Transverse colon (tissue), 4 donors: ENCODE measurements around the gene HES5. TPM values are rescaled to one million over a fixed set of nuclear protein-coding genes. Genes with fewer than 3 reads are reported as not detected.

Experiments used
- DNase-seq: peaks from one replicate; pipeline ENCODE4 v3.0.0-alpha.2; 2019
- H3K27ac ChIP-seq, 4 donors: fragments of 200-600 bp; sonication (generic); 2 replicates each; pipeline ENCODE4 v1.5.1; 2016 to 2018; ENCODE audit warnings: inconsistent platforms in 4 of 4
- H3K27me3 ChIP-seq: fragments of 200-600 bp; sonication (generic); 2 replicates; pipeline ENCODE4 v1.5.1; 2017; ENCODE audit warnings: inconsistent platforms
- H3K36me3 ChIP-seq, 4 donors: fragments of 200-600 bp; sonication (generic); 2 replicates each; pipeline ENCODE4 v1.5.1; 2017 to 2019; ENCODE audit warnings: inconsistent platforms in 4 of 4
- H3K4me1 ChIP-seq, 4 donors: fragments of 200-600 bp; sonication (generic); 2 replicates each; pipeline ENCODE4 v1.5.1; 2017 to 2020; ENCODE audit warnings: inconsistent platforms in 4 of 4
- H3K4me3 ChIP-seq, 4 donors: fragments of 200-600 bp; sonication (generic); 1 replicate in 1 of 4; 2 replicates in 3 of 4; pipeline versions ENCODE4 v1.5.1 to v1.6.1; 2017 to 2019; ENCODE audit warnings: inconsistent platforms in 4 of 4
- H3K9me3 ChIP-seq, 2 donors: fragments of 200-600 bp; sonication (generic); 2 replicates each; pipeline ENCODE4 v1.5.1; 2017 to 2019; ENCODE audit warnings: inconsistent platforms in 2 of 2
- CTCF ChIP-seq, 5 experiments: fragments of 200-600 bp in 3 of 5; fragments of 450-650 bp in 2 of 5; sonication (generic) in 3 of 5; IDR thresholded peaks; 1 replicate in 2 of 5; 2 replicates in 3 of 5; pipeline ENCODE4 v1.5.1; 2016 to 2017; ENCODE audit warnings: antibody characterized with exemption in 5 of 5, inconsistent platforms in 3 of 5, mild to moderate bottlenecking in 2 of 5, moderate library complexity in 1 of 5
- EP300 ChIP-seq: sonication (generic); formaldehyde crosslinking; IDR thresholded peaks from one replicate; pipeline ENCODE4 v1.6.1; 2017; ENCODE audit warnings: antibody characterized with exemption, low read depth
- POLR2A ChIP-seq: fragments of 450-650 bp; IDR thresholded peaks from one replicate; pipeline ENCODE4 v1.6.1; 2016; ENCODE audit warnings: antibody characterized with exemption, mild to moderate bottlenecking, moderate library complexity
- POLR2AphosphoS5 ChIP-seq, 3 donors: sonication (generic); formaldehyde crosslinking; IDR thresholded peaks; one replicate each; pipeline ENCODE4 v1.6.1; 2016; ENCODE audit warnings: antibody characterized with exemption in 3 of 3
- WGBS, 2 donors: methylation state at CpG; one replicate each; pipeline ENCODE4 v1.1.5; 2018; ENCODE audit warnings: low coverage in 1 of 2; 5-methylcytosine and 5-hydroxymethylcytosine counted together
- in situ Hi-C, 4 donors: fragments of 200-750 bp; cut with MboI; loops; one replicate each; pipeline versions ENCODE4 v1.15.0 to v1.15.1; 2017; ENCODE audit warnings: low sequenced_read_pairs in 3 of 4, low pct_ligation_motif_present in 1 of 4, low pct_unique_long_range_greater_than_20kb in 1 of 4
- intact Hi-C: fragments of 100-400 bp; cut with DNase I; formaldehyde crosslinking; loops from one replicate; pipeline ENCODE4 v1.15.1; 2023; ENCODE audit warnings: low total_unique reads
- total RNA-seq, 4 donors: library from RNA; depleted of rRNA; stranded (reverse); fragments of >200 nt; gene quantifications; one replicate each; pipeline ENCODE4 v1.1.0, GENCODE V29; 2016

Gene HES5
- total RNA-seq, 4 donors from 2014 or later: 0.64 to 1.1 TPM; not detected in 2

- no peak for TF ChIP-seq POLR2AphosphoS5 (IDR thresholded peaks at IDR 0.05)
- no peak for TF ChIP-seq POLR2A
- TF ChIP-seq EP300: no peak
- TF ChIP-seq CTCF (IDR thresholded peaks at IDR 0.05): no peak
- DNase-seq: no peak
- H3K36me3 ChIP-seq: no peaks in the 10 kb centered on the region
- in situ Hi-C loops (no loop called here), intact Hi-C loops (no loop called here)
- no peak overlapping the region for H3K4me3 ChIP-seq
- H3K9me3 ChIP-seq: no peaks in the 10 kb centered on the region
- WGBS, 2 donors: 39% methylated on average over 34 of the region's 42 CpGs; no CpG with 5 or more reads in 1 of the 2 donors
- H3K27ac ChIP-seq: no peak overlapping the region
- peaks cover 53% of the 10 kb centered on the region for H3K27me3 ChIP-seq
- peaks cover 0 to 3% (median 0%) of the 10 kb centered on the region in 4 donors for H3K4me1 ChIP-seq
These were observed 26.4 kb downstream of the HES5 start for GRCh38 chr1:2503554-2504224.

GRCh38 chr1:2502661-2503553 lies 27.2 kb downstream of the HES5 start:
- intact Hi-C loops: no loop called here
- in situ Hi-C loops: no loop called here
- 73% methylated on average over 36 of the region's 36 CpGs; no CpG with 5 or more reads in 1 of the 2 donors for WGBS, 2 donors
- peaks cover 56% of the 10 kb centered on the region for H3K27me3 ChIP-seq
- no peak for DNase-seq
- peaks cover 0 to 3% (median 0%) of the 10 kb centered on the region in 4 donors for H3K4me1 ChIP-seq
- no peaks in the 10 kb centered on the region for H3K36me3 ChIP-seq
- H3K9me3 ChIP-seq: no peaks in the 10 kb centered on the region
- no peak overlapping the region for H3K27ac ChIP-seq
- TF ChIP-seq EP300: no peak
- no peak for TF ChIP-seq POLR2A
- no peak for TF ChIP-seq POLR2AphosphoS5 (IDR thresholded peaks at IDR 0.05)
- TF ChIP-seq CTCF (IDR thresholded peaks at IDR 0.05): no peak
- no peak overlapping the region for H3K4me3 ChIP-seq

GRCh38 chr1:2502210-2502609 lies 27.9 kb downstream of the HES5 start:
- WGBS, 2 donors: 90% methylated on average over 28 of the region's 34 CpGs; no CpG with 5 or more reads in 1 of the 2 donors
- Histone ChIP-seq H3K27ac (no peak overlapping the region), H3K9me3 (no peaks in the 10 kb centered on the region), H3K36me3 (no peaks in the 10 kb centered on the region), H3K4me3 (no peak overlapping the region), H3K27me3 (peaks cover 56% of the 10 kb centered on the region), H3K4me1 (peaks cover 0 to 3% (median 0%) of the 10 kb centered on the region in 4 donors)
- in situ Hi-C loops: no loop called here
- intact Hi-C loops: no loop called here
- TF ChIP-seq POLR2AphosphoS5 (IDR thresholded peaks at IDR 0.05): no peak
- no peak for TF ChIP-seq POLR2A
- no peak for TF ChIP-seq CTCF (IDR thresholded peaks at IDR 0.05)
- no peak for TF ChIP-seq EP300
- no peak for DNase-seq

GRCh38 chr1:2501820-2502119 lies 28.3 kb downstream of the HES5 start:
- in situ Hi-C loops: no loop called here
- Histone ChIP-seq H3K36me3 (no peaks in the 10 kb centered on the region), H3K4me3 (no peak overlapping the region), H3K9me3 (no peaks in the 10 kb centered on the region), H3K4me1 (peaks cover 0 to 3% (median 0%) of the 10 kb centered on the region in 4 donors), H3K27me3 (peaks cover 56% of the 10 kb centered on the region), H3K27ac (no peak overlapping the region)
- TF ChIP-seq POLR2A: no peak
- TF ChIP-seq POLR2AphosphoS5 (IDR thresholded peaks at IDR 0.05): no peak
- TF ChIP-seq EP300: no peak
- no peak for TF ChIP-seq CTCF (IDR thresholded peaks at IDR 0.05)
- no peak for DNase-seq
- intact Hi-C loops: no loop called here
- WGBS, 2 donors: 58% methylated on average over 6 of the region's 7 CpGs; no CpG with 5 or more reads in 1 of the 2 donors
